Gastrocnemius medialis (tissue), 4 donors: ENCODE results near the gene INTS13.

Source experiments
- CTCF ChIP-seq, 5 experiments: fragments of 450-650 bp in 3 of 5; fragments of 200-600 bp in 2 of 5; sonication (generic) in 2 of 5; IDR thresholded peaks in 4 of 5; conservative IDR thresholded peaks in 1 of 5; 1 replicate in 4 of 5; 2 replicates in 1 of 5; pipeline ENCODE4 v1.5.1; 2016 to 2019; ENCODE audit warnings: antibody characterized with exemption in 5 of 5, mild to moderate bottlenecking in 3 of 5, moderate library complexity in 3 of 5
- POLR2A ChIP-seq, 2 donors: fragments of 450-650 bp; IDR thresholded peaks; one replicate each; pipeline ENCODE4 v1.6.1; 2017; ENCODE audit warnings: antibody characterized with exemption in 2 of 2, mild to moderate bottlenecking in 2 of 2, moderate library complexity in 2 of 2

GRCh38 chr12:26872625-26873024, 65.2 kb downstream of the INTS13 start:
- no peak for TF ChIP-seq CTCF (IDR thresholded peaks at IDR 0.05 in 4 of 5, conservative IDR thresholded peaks at IDR 0.05 in 1 of 5)
- TF ChIP-seq POLR2A (IDR thresholded peaks at IDR 0.05): no peak
